ENCODE data around the gene IL25. TPM values are rescaled to one million over a fixed set of nuclear protein-coding genes. Genes with fewer than 3 reads are reported as not detected.
"Not testable (repeated sequence)": the region's sequence is repeated elsewhere in the genome, so short reads cannot be mapped to it uniquely, and the experiment has no call there.

Gene IL25
- total RNA-seq, 1 donor from 2014 or later: not detected

GRCh38 chr14:23381871-23382270 is 9.3 kb downstream of the IL25 start:
- DNase-seq (ENCODE audit: low spot score): no peak
- intact Hi-C loops (cut with micrococcal nuclease): no loop called here
- Mint-ChIP-seq H3K36me3 (ENCODE audit: low read depth) (no peaks in the 10 kb centered on the region), H3K4me1 (ENCODE audit: low read depth) (no peaks in the 10 kb centered on the region), H3K9me3 (no peaks in the 10 kb centered on the region), H3K27me3 (ENCODE audit: insufficient read depth) (peaks cover 7% of the 10 kb centered on the region), H3K4me3 (no peak overlapping the region), H3K27ac (no peak overlapping the region)

DNA sequence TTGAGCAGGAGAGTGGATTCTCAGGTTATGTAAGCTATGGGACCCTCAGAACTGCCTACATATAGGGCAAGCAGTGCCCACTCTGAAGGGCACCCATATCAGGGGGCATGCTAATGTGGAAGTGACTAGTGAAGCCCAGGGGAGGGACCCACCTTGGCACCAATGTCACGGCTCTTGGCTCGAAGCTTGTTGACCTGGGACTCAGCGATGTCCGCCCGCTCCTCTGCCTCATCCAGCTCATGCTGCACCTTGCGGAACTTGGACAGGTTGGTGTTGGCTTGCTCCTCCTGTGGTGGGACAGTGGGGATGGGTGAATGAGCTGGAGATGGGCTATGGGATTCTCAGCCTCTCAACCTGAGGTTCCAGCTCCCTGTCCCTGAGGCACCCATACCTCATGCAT is 9.7 kb downstream of the IL25 start:
- Mint-ChIP-seq H3K36me3 (ENCODE audit: low read depth) (no peaks in the 10 kb centered on the region), H3K4me1 (ENCODE audit: low read depth) (no peaks in the 10 kb centered on the region), H3K27me3 (ENCODE audit: insufficient read depth) (peaks cover 7% of the 10 kb centered on the region), H3K9me3 (no peaks in the 10 kb centered on the region), H3K27ac (no peak overlapping the region), H3K4me3 (no peak overlapping the region)
- DNase-seq (ENCODE audit: low spot score): no peak
- intact Hi-C loops (cut with micrococcal nuclease): no loop called here

DNA sequence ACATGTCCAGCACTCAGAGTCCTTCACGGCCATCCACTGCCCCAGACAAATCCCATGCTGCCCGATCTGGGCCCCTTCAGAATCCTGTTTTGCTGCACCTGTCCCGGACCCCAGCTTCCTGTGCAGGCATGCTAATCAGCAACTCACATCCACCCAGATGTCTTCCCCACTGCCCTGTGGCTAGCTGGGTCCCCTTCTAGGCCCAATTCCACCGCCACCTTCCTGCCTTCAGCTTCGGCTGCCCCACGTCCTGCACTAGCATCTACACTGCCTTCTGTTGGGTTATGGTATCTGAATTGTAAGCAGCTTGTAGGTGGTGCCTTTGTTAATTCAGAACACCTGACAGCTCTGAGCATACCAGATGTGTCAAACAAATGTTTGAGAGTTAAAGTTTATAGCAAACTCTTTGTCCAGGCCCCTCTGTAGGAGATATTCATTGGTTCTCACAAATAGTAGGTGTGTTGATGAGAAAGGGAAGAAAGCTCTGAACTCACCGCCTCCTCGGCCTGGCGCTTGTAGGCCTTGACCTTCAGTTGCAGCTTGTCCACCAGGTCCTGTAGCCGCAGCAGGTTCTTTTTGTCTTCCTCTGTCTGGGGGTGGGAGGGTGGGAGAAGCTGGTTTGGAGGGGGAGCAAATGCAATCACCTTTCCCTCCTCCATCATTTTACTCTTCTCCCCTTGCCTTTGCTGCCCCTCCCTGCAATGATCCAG is 10.3 kb downstream of the IL25 start:
- intact Hi-C loops (cut with micrococcal nuclease): no loop called here
- DNase-seq (ENCODE audit: low spot score): no peak
- H3K4me3 Mint-ChIP-seq: no peak overlapping the region
- no peaks in the 10 kb centered on the region for H3K4me1 Mint-ChIP-seq (ENCODE audit: low read depth)
- no peaks in the 10 kb centered on the region for H3K9me3 Mint-ChIP-seq
- peaks cover 7% of the 10 kb centered on the region for H3K27me3 Mint-ChIP-seq (ENCODE audit: insufficient read depth)
- no peaks in the 10 kb centered on the region for H3K36me3 Mint-ChIP-seq (ENCODE audit: low read depth)
- no peak overlapping the region for H3K27ac Mint-ChIP-seq

GRCh38 chr14:23384364-23385080 is 11.9 kb downstream of the IL25 start:
- Mint-ChIP-seq H3K36me3 (ENCODE audit: low read depth) (no peaks in the 10 kb centered on the region), H3K27me3 (ENCODE audit: insufficient read depth) (peaks cover 7% of the 10 kb centered on the region), H3K27ac (no peak overlapping the region), H3K4me3 (no peak overlapping the region), H3K9me3 (no peaks in the 10 kb centered on the region), H3K4me1 (ENCODE audit: low read depth) (no peaks in the 10 kb centered on the region)
- no peak for DNase-seq (ENCODE audit: low spot score)
- intact Hi-C loops (cut with micrococcal nuclease): no loop called here

GRCh38 chr14:23385244-23385641 is 12.6 kb downstream of the IL25 start:
- peaks cover 7% of the 10 kb centered on the region for H3K27me3 Mint-ChIP-seq (ENCODE audit: insufficient read depth)
- H3K36me3 Mint-ChIP-seq (ENCODE audit: low read depth): no peaks in the 10 kb centered on the region
- H3K4me3 Mint-ChIP-seq: no peak overlapping the region
- intact Hi-C loops (cut with micrococcal nuclease): no loop called here
- no peak overlapping the region for H3K27ac Mint-ChIP-seq
- no peaks in the 10 kb centered on the region for H3K4me1 Mint-ChIP-seq (ENCODE audit: low read depth)
- DNase-seq (ENCODE audit: low spot score): no peak
- H3K9me3 Mint-ChIP-seq: no peaks in the 10 kb centered on the region

DNA sequence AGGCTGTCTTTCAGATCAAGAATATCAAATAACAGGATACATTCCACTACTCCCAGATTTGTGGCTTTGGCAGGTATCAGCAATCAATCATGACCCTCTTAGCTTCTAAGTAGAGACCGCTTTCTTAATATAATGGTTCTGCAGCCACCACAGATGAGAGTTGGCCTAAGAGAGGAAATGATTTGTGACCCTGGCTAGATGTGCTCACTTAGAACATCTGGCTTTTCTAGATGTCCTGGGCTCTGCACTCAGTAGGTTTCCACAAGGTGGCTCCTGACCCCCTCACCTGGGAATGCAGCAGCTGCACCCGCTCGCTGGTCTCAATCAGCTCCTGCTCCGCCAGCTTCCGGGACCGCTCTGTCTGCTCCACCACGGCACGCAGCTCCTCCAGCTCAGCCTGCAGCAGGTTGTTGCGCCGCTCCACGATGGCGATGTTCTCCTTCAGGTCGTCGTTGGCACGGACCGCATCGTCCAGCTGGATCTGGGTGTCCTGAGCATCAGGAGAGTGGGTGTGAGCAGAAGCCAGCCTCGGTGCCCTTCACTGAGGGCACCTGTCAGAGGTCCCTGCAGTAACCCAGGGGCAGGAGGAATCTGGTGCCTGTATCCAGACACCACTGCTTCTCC is 13.1 kb downstream of the IL25 start:
- H3K9me3 Mint-ChIP-seq: no peaks in the 10 kb centered on the region
- H3K27ac Mint-ChIP-seq: no peak overlapping the region
- no peak for DNase-seq (ENCODE audit: low spot score)
- intact Hi-C loops (cut with micrococcal nuclease): no loop called here
- H3K36me3 Mint-ChIP-seq (ENCODE audit: low read depth): no peaks in the 10 kb centered on the region
- peaks cover 7% of the 10 kb centered on the region for H3K27me3 Mint-ChIP-seq (ENCODE audit: insufficient read depth)
- H3K4me1 Mint-ChIP-seq (ENCODE audit: low read depth): no peaks in the 10 kb centered on the region
- no peak overlapping the region for H3K4me3 Mint-ChIP-seq

- H3K9me3 Mint-ChIP-seq; H3K4me1 Mint-ChIP-seq (ENCODE audit: low read depth); DNase-seq (ENCODE audit: low spot score); H3K27me3 Mint-ChIP-seq (ENCODE audit: insufficient read depth); H3K36me3 Mint-ChIP-seq (ENCODE audit: low read depth); H3K27ac Mint-ChIP-seq; H3K4me3 Mint-ChIP-seq; intact Hi-C loops (cut with micrococcal nuclease): not testable (repeated sequence)
Measured at GRCh38 chr14:23386266-23386657, 13.7 kb downstream of the IL25 start.

- Mint-ChIP-seq H3K4me1 (ENCODE audit: low read depth) (no peaks in the 10 kb centered on the region), H3K27ac (no peak overlapping the region), H3K9me3 (no peaks in the 10 kb centered on the region), H3K27me3 (ENCODE audit: insufficient read depth) (peaks cover 7% of the 10 kb centered on the region), H3K36me3 (ENCODE audit: low read depth) (no peaks in the 10 kb centered on the region), H3K4me3 (no peak overlapping the region)
- intact Hi-C loops (cut with micrococcal nuclease): no loop called here
- no peak for DNase-seq (ENCODE audit: low spot score)
Measured at GRCh38 chr14:23386999-23387398, 14.4 kb downstream of the IL25 start.

DNA sequence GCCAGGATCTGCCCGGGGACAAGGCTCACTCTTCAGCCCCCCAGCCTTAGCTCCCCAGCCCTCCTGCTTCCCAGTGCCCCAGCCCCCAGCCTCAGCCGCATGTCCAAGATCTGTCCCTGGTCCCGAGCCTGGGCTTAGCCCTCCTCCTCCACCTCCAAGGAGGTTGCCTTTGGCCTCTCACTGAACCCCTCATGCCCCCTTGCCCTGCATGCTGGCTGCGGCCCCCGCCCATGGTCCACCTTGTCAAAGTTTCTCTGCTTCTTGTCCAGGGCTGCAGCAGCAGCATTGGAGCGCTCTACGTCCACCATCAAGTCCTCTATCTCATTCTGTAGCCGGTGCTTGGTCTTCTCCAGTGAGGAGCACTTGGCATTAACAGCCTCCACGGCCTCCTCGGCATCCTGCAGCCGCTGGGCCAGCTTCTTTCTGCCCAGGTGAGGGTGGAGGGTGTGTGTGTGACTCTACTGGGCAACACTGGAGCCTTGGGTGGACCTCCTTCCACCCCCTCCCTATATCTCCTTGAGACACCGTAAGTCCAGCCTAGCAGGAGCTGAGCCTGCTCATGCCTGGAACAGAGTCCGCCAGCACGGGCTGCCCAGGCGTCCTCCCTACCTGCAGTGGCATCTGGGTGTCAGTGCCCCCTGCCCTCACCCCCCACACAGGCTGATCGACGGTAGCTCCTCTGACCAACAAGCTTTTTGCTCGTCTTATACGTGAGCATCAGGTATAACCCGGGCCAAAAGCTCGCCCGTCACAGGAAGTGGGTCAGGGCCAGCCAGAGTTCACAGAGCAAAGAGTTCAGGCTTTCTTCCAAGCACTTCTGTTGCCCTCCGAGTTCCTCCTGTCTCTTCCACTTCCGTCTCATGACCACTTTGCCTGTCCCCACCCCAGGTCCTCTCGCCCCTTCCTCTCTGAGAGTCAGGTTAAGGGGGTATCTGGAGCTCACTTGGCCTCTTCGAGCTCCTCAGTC is 15.6 kb downstream of the IL25 start:
- Mint-ChIP-seq H3K4me1 (ENCODE audit: low read depth) (no peaks in the 10 kb centered on the region), H3K27me3 (ENCODE audit: insufficient read depth) (peaks cover 14% of the 10 kb centered on the region), H3K9me3 (no peaks in the 10 kb centered on the region), H3K36me3 (ENCODE audit: low read depth) (no peaks in the 10 kb centered on the region), H3K27ac (no peak overlapping the region), H3K4me3 (no peak overlapping the region)
- intact Hi-C loops (cut with micrococcal nuclease): no loop called here
- no peak for DNase-seq (ENCODE audit: low spot score)

DNA sequence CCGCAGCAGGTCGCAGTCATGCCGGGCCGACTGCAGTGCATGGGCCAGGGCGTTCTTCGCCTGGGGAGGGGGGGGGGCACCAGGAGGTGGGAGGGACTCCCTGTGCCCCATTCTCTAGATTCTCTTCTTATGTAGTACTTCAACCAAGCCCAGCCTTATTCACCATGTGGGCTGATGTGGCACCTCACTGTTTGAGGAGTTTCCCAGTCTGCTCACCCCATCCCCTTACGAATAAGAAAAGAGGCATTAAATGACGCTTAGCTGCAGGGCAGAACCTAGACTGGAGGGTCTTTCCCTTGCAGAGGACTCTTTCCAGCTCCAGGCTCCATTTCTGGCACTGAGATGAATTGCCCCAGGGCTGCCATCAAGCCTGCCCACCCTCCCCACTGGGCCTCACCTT is 16.4 kb downstream of the IL25 start:
- DNase-seq (ENCODE audit: low spot score): no peak
- Mint-ChIP-seq H3K36me3 (ENCODE audit: low read depth) (no peaks in the 10 kb centered on the region), H3K27ac (no peak overlapping the region), H3K9me3 (no peaks in the 10 kb centered on the region), H3K27me3 (ENCODE audit: insufficient read depth) (peaks cover 14% of the 10 kb centered on the region), H3K4me3 (no peak overlapping the region), H3K4me1 (ENCODE audit: low read depth) (no peaks in the 10 kb centered on the region)
- intact Hi-C loops (cut with micrococcal nuclease): no loop called here

DNA sequence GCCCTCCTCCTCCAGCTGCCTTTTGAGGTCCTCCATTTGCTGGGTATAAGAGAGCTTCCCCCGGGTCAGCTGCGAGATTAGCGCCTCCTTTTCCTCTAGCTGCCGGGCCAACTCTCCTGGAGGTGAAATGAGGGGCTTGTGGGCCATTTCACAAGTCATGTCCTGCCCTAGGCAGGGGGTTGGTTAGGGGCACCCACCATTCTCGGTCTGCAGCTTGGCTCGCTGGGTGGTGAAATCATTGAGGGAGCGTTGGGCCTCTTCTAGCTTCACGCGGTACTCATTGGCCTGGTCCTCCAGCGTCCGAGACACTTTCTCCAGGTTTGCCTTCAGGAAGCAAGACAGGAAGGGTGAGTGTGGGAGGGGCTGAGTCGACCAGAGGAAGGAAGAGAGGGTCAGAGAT is 16.8 kb downstream of the IL25 start:
- Mint-ChIP-seq H3K9me3 (no peaks in the 10 kb centered on the region), H3K27me3 (ENCODE audit: insufficient read depth) (peaks cover 13% of the 10 kb centered on the region), H3K4me1 (ENCODE audit: low read depth) (no peaks in the 10 kb centered on the region), H3K27ac (no peak overlapping the region), H3K36me3 (ENCODE audit: low read depth) (no peaks in the 10 kb centered on the region), H3K4me3 (no peak overlapping the region)
- DNase-seq (ENCODE audit: low spot score): no peak
- intact Hi-C loops (cut with micrococcal nuclease): no loop called here

DNA sequence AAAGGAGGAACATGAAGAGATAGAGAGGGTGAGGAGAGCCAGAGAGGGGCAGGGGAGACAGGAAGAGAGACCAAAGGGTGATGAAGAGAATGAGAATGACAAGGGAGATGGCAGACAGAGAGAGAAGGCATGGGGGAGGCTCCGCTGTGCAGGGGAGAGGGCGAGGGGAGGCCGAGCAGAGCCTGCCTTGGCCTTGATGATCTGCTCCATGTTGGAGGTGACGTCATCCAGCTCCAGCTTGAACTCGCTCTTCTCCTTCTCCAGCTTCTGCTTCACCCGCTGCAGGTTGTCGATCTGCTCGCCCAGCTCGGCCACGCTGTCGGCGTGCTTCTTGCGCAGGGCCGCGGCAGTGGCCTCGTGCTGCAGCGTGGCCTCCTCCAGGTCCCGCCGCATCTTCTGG is 17.3 kb downstream of the IL25 start:
- H3K27me3 Mint-ChIP-seq (ENCODE audit: insufficient read depth): peaks cover 12% of the 10 kb centered on the region
- H3K9me3 Mint-ChIP-seq; H3K27ac Mint-ChIP-seq; H3K4me3 Mint-ChIP-seq; H3K36me3 Mint-ChIP-seq (ENCODE audit: low read depth); H3K4me1 Mint-ChIP-seq (ENCODE audit: low read depth); intact Hi-C loops (cut with micrococcal nuclease); DNase-seq (ENCODE audit: low spot score): not testable (repeated sequence)
